AG04450 (cell line): Measurements from ENCODE around the gene COPG1. TPM values are rescaled to one million over a fixed set of nuclear protein-coding genes. Genes with fewer than 3 reads are reported as not detected.

ENCODE experiments used
- CTCF ChIA-PET: fragments of 300-600, 350-600 bp; formaldehyde crosslinking; extraction: SDS; loops from one replicate; lab custom pipeline; 2022; ENCODE audit warnings: antibody characterized with exemption, inconsistent platforms; lab: Charles Lee
- POLR2A ChIA-PET: fragments of 350-600 bp; formaldehyde crosslinking; extraction: SDS; loops from one replicate; lab custom pipeline; 2021; ENCODE audit warnings: antibody characterized with exemption, inconsistent platforms; lab: Yijun Ruan, JAX
- DNase-seq: peaks from one replicate; pipeline ENCODE4 v3.0.0-alpha.2; 2011; ENCODE audit warnings: low read depth, low spot score
- H3K27ac ChIP-seq: one replicate; pipeline ENCODE4 v1.5.1; 2012; ENCODE audit warnings: low read depth, low read length, control low read depth
- H3K27me3 ChIP-seq: one replicate; pipeline ENCODE4 v1.6.0; 2012; ENCODE audit warnings: low read length; ENCODE audit not compliant: control insufficient read depth, insufficient read depth
- H3K4me3 ChIP-seq: 2 replicates; pipeline ENCODE4 v1.5.1; 2011; ENCODE audit warnings: mild to moderate bottlenecking, low read depth, low read length, control low read depth
- H3K9me3 ChIP-seq: 2 replicates; pipeline ENCODE4 v1.5.1; 2012; ENCODE audit warnings: low read length; ENCODE audit not compliant: control insufficient read depth, insufficient read depth
- CTCF ChIP-seq: IDR thresholded peaks from 2 replicates; pipeline ENCODE4 v1.5.1; 2011; ENCODE audit warnings: low read depth, low read length, control low read depth, inconsistent platforms
- polyA plus RNA-seq: library from polyadenylated mRNA; depleted of rRNA; stranded (reverse); fragments of >200 nt; gene quantifications from 2 replicates; pipeline ENCODE4 v1.2.3, GENCODE V29; 2011

COPG1 gene
- polyA plus RNA-seq, 1 experiment, result 229 TPM

DNA sequence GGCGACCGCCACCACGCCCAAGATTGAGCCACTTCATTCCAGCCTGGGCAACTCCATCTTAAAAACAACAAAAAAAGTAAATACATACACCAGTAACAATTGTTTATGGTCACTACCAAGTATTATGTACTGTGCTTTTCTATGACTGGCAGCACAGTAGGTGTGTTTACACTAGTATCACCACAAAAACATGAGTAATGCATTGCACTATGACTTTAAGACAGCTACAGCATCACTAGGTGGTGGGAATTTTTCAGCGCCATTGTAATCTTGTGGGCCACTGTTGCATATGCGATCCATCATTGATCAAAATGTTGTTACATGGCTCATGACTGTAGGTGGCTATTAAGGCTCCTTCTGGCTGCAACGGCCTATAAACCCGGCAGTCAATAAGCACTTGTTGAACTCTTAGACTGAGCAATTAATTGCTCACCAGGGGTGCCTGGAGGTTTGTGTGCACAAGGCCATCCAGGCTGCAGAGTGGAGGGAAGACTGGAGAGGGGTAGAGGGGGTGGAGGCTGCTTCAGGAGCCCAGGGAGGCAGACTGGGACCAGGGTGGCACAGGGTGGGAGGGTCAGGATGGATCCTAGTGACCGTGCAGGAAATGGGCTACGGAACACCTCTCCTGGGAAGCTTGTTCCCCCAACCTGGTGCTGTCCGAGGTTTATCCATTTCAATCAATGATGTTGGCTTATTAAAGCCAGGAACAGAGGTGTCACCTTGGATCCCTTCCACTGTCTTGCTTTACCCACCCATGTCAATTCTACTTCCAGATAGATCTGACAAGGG, 17.9 kb upstream of the COPG1 start:
- POLR2A ChIA-PET, result interaction anchor here (2.2 kb wide), 1 partner anchor 18 kb away, joined by 13 read pairs; the partner anchor contains the start of gene COPG1

DNA sequence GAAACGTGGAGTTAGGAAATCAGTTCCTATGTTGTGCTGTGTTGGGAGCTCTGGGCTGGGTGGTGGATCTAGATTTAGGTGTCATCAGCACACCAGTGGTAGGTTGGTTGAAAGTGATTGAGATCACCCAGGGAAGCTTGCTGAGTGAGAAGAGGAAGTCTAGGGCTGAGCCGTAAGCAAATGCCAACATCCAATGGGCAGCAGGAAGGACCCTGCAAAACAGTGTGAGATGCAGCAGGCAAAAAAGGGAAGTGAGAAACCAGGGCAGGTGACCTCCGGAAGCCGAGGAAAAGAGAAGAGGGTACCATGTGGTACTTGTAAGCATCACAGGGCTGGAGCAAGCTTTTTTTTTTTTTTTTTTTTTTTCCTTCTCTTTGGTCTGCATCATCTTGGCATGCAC, 15.9 kb upstream of the COPG1 start:
- TF ChIP-seq CTCF, result no peak
- no peak for DNase-seq
- Histone ChIP-seq H3K9me3 (no peaks in the 10 kb centered on the region), H3K4me3 (no peak overlapping the region), H3K27ac (no peak overlapping the region), H3K27me3 (no peaks in the 10 kb centered on the region)
- CTCF ChIA-PET, result interaction anchor here (5.9 kb wide), 1 partner anchor 12 kb away, joined by 31 read pairs; no protein-coding TSS in a partner anchor
- POLR2A ChIA-PET, result no interaction called here

More for the DNA sequence above, 17.9 kb upstream of the COPG1 start:
- CTCF ChIA-PET, result interaction anchor here (0.8 to 1.7 kb wide), 6 partner anchors 13 to 261 kb away, joined by 3 to 10 read pairs (median 3); partner anchors contain the start of gene COPG1
- no peak for DNase-seq
- no peak overlapping the region for H3K4me3 ChIP-seq
- no peaks in the 10 kb centered on the region for H3K27me3 ChIP-seq
- no peaks in the 10 kb centered on the region for H3K9me3 ChIP-seq
- TF ChIP-seq CTCF, result no peak
- no peak overlapping the region for H3K27ac ChIP-seq

DNA sequence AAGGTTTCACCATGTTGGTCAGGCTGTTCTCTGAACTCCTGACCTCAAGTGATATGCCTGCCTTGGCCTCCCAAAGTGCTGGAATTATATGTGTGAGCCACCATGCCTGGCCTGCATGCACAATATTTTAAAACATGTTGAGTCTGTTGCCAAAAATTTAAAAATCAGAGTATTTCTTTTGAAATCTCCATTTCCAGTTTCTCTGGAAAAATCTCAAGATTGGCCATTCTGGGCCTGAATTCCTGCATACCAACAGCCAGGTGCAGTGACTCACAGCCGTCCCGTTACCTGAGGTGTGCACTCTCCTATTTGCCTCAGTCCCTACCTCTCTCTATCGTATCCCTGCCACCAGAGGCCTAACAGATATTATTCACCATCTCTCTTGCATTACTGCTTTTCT, 15.0 kb upstream of the COPG1 start:
- TF ChIP-seq CTCF, result no peak
- Histone ChIP-seq H3K27me3 (no peaks in the 10 kb centered on the region), H3K27ac (no peak overlapping the region), H3K9me3 (no peaks in the 10 kb centered on the region), H3K4me3 (no peak overlapping the region)
- ChIA-PET POLR2A (no interaction called here), CTCF (interaction anchor here (5.9 kb wide), 1 partner anchor 11 kb away, joined by 31 read pairs; no protein-coding TSS in a partner anchor)
- no peak for DNase-seq

- POLR2A ChIA-PET, result interaction anchor here (0.6 kb wide), 1 partner anchor 47 kb away, joined by 4 read pairs; no protein-coding TSS in a partner anchor
Observed at GRCh38 chr3:129235344-129235917, 14.0 kb upstream of the COPG1 start.

More at GRCh38 chr3:129235344-129235917, 14.0 kb upstream of the COPG1 start:
- no peaks in the 10 kb centered on the region for H3K9me3 ChIP-seq
- no peaks in the 10 kb centered on the region for H3K27me3 ChIP-seq
- CTCF ChIA-PET, result interaction anchor here (5.9 kb wide), 1 partner anchor 10 kb away, joined by 31 read pairs; no protein-coding TSS in a partner anchor
- H3K27ac ChIP-seq, result no peak overlapping the region
- DNase-seq, result no peak
- TF ChIP-seq CTCF, result no peak
- H3K4me3 ChIP-seq, result no peak overlapping the region
